Amygdala (tissue), 56 donors: ENCODE results near the gene SFTPB.
"Not testable (repeated sequence)": the region's sequence is repeated elsewhere in the genome, so short reads cannot be mapped to it uniquely, and the experiment has no call there.

Experiments used
- DNase-seq, 56 donors: peaks; one replicate each; lab custom pipeline; 2025; lab: John Stamatoyannopoulos, UW

Gene SFTPB

DNA sequence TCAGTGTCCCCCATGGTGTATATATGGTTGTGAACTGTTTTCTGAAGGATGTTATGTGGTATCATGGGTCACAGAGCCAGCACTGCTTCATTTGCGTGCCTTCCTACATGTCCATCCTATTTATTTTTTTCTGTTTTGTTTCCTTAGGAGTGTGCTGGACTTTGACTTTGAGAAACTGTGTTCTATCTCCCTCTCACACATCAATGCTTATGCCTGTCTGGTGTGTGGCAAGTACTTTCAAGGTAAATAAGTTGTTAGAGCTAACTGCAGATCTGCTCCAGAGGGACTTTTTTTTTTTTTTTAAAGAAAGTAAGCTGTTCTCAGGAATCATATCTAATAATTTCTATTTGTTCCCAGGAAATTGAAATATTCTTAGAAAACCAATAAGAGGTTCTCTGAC is 46.7 kb downstream of the SFTPB start:
- DNase-seq = no peak

DNA sequence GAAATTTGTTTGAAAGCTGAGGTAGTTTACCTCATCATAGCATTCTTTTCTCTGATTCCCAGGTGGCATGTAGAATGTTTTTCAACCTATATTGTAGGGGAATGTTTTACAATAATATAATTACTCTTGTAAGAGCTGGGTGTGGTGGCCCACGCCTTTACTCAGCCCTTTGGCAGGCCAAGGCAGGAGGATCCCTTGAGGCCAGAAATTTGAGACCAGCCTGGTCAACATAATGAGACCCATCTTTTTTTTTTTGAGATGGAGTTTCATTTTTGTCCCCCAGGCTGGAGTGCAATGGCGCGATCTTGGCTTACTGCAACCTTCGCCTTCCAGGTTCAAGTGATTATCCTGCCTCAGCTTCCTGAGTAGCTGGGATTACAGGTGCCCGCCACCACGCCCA is 48.4 kb downstream of the SFTPB start:
- no peak for DNase-seq

DNA sequence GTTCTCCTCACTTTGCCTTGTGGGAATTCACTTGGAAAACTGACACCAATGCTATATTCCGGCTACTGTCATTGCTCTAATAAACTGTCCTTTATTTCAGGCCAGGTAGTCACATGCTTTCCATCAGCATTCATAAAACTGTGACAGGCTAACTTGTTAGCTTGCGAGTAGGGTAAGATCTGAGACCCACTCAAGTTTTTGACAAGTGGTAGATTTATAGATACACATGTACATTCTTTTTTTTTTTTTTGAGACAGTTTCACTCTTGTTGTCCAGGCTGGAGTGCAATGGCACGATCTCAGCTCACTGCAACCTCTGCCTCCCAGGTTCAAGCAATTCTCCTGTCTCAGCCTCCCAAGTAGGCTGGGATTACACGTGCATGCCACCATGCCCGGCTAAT is 50.3 kb downstream of the SFTPB start:
- not testable (repeated sequence) for DNase-seq

DNA sequence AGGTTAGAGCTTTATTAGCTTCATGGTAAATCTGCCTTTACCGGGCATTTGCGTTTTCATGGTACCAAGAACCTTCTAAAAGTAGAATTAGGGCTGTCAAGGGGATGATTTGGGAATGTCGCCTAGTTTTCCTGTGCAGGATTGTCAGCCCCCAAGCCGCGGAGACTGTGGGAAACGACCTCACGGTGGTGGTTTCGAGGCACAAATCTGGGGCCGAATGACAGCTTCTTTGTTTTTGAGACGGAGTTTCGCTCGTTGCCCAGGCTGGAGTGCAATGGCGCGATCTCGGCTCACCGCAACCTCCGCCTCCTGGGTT is 52.6 kb downstream of the SFTPB start:
- DNase-seq = no peak

DNA sequence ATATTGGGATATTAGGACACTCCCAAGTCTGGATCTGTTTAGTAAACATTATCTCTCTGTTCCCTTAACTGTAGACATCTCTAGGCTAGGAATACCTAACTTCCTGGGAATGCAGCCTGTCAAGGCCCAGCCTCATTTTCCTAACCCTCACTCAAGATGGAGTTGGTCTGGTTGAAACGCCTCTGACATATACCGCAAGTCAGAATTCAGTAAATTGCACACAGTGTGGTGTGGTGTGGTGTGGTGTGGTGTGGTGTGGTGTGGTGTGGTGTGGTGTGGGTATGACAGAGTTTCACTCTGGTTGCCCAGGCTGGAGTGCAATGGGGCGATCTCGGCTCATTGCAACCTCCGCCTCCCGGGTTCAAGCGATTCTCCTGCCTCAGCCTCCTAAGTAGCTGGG is 53.2 kb downstream of the SFTPB start:
- not testable (repeated sequence) for DNase-seq

DNA sequence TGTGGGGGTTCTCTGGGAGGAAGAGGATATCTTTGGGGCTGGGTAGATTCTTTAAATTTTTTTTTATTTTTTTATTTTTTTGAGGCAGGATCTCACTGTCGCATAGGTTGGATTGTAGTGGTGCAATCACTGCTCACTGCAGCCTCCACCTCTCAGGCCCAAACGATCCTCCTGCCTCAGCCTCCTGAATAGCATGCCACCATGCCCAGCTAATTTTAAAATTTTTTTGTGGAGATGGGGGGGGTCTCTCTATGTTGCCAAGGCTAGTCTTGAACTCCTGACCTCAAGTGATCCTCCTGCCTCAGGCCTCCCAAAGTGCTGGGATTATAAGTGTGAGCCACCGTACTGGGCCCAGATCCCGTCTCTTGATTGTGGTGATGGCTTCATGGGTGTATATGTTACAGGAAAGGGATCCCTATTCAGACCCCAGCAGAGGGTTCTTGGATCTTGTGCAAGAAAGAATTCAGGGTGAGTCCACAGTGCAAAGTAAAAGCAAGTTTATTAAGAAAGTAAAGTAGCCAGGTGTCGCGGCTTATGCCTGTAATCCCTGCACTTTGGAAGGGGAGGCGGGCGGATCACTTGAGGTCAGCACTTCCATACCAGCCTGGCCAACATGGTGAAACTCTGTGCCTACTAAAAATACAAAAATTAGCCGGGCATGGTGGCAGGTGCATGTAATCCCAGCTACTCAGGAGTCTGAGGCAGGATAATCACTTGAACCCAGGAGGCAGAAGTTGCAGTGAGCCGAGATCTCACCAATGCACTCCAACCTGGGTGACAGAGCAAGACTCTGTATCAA is 54.1 kb downstream of the SFTPB start:
- DNase-seq = no peak

DNA sequence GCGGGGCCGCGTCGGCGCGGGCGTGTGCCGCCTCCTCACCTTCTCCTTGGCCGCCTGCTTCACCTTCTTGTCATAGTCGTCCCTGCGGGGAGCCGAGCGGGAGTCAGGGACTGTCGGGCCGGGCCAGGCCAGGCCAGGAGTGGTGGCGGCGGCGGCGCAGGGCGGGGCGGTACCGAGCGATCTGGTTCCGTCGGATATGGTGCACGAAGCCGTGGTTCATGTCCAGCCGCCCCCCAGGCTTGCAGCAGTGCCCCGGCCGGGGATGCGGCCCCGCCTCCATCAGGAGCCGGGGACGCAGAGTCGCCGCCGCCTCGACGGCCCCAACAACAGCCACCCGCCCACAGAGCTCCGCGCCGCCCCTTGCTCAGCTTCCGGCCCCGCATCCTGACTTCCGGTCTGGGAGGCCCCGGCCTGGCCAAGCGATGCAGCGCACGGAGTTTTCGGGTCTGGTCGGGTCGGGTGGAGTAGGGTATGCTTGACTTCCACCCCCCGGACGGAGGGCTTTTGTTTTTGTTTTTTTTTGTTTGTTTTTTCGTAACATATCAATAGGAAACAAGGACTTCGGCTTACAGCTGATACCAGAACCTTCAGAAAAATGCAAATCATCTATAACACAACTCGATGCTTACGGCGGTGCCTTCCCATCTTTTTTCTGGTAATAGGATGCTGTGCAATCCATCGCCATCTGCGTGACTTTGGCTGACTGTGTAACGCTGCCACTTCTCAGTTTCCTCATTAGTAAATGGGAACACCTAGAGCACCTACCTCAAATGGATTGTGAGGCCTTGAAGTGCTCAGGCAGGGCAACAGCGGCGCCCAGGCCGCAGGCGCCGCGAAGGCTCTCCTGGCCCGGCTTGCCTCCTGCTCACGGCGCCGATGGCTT is 56.1 kb downstream of the SFTPB start, which contains the start of gene C2orf68:
C2orf68 (minus strand) TSS at position 362 of the 883 bp plus-strand sequence; CDS start at position 280, 82 bp downstream.
- DNase-seq = peak; percentile 11 to 92 (median 77)

DNA sequence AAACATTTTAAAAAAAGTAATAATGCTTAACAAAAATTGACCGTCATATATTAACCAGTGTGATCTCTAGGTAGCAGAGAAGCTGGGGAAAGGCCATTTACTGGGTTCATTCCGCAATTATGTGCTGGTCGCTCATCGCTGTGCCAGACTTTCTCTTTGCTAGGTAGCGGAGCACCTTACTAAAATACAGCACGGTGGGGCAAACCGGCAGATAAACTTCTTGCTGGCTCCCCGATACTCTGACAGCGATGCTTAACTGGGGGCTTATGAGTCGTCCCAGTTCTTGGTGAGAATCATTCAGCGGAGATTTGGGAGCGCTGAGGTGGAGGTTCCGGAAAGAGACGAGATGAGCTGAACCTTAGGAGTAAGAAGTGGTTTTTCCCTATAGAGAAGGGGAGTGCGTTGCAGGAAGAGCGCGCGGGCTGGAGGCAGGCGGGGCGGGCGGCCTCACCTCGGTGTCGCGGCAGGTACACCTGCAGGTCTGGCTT is 56.7 kb downstream of the SFTPB start:
- DNase-seq = no peak
